ENCODE data around the gene ARID5B. TPM values are rescaled to one million over a fixed set of nuclear protein-coding genes. Genes with fewer than 3 reads are reported as not detected.

Gene ARID5B
- total RNA-seq, 2 experiments from 2014 or later = 49.2 to 51.3 TPM

DNA sequence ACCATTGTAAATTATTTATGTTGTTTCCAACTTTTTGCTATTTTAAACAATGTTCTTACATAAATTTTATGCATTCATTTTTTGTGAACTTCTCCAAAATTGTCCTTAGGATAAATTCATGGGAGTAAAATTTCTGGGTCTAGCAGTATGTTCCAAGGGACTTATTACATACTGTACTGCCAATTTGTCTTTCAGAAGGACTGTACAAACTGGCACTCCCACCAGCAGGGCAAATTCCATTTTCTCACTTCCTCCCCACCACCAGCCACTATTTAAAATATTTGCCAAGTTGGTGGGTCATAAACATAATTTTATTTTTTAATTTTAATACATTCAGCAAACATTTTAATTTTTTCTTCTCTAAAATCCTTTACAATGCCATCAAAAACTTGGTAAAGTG, 13.7 kb upstream of the ARID5B start:
- Mint-ChIP-seq H3K9me3 (no peaks in the 10 kb centered on the region), H3K4me3 (no peak overlapping the region), H3K4me1 (ENCODE audit: low read depth) (peaks cover 4% of the 10 kb centered on the region), H3K36me3 (ENCODE audit: low read depth) (no peaks in the 10 kb centered on the region), H3K27me3 (no peaks in the 10 kb centered on the region), H3K27ac (no peak overlapping the region)
- Histone ChIP-seq H3K27ac (ENCODE audit: low read depth in 1 of 2, low read length in 2 of 2) (no peak overlapping the region), H3K36me3 (ENCODE audit: insufficient read depth, low read length) (no peaks in the 10 kb centered on the region), H3K27me3 (ENCODE audit: control insufficient read depth in 1 of 2, insufficient read depth in 2 of 2, low read length in 2 of 2) (no peaks in the 10 kb centered on the region), H3K4me1 (ENCODE audit: insufficient read depth, low read length) (no peaks in the 10 kb centered on the region), H3K9me3 (ENCODE audit: control insufficient read depth in 1 of 2, insufficient read depth in 1 of 2, low read length in 2 of 2) (no peaks in the 10 kb centered on the region), H3K4me3 (ENCODE audit: low read length) (no peak overlapping the region)
- intact Hi-C loops (cut with DNase I, micrococcal nuclease) = no loop called here
- TF ChIP-seq CTCF (IDR thresholded peaks at IDR 0.05) = no peak
- no peak for ATAC-seq (ENCODE audit: poor library complexity)
- CTCF ChIA-PET = no interaction called here
- no peak for DNase-seq
- POLR2A ChIA-PET = no interaction called here

- POLR2A ChIA-PET = no interaction called here
- TF ChIP-seq CTCF (IDR thresholded peaks at IDR 0.05) = no peak
Observed at GRCh38 chr10:61888744-61889143, 12.8 kb upstream of the ARID5B start.

DNA sequence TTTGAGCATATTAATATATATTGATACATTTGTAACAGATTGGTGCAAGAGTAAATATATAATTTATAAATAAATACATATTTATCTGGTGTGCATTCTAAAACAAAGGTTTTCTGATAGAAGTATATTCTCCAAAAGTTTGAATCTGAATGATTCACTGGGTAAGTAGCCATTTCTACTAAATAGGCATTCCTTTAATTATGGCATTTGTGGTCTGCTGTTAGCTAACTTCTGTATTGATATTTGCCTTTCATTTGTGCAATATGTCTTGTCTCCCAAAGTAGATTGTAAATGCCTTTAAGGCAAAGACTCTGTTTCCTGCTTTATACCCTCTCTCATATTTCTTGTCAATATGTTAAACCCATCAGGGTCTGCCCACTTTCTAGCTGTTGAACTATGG, 11.1 kb upstream of the ARID5B start:
- H3K27me3 ChIP-seq (ENCODE audit: control insufficient read depth in 1 of 2, insufficient read depth in 2 of 2, low read length in 2 of 2) = no peaks in the 10 kb centered on the region
- intact Hi-C loops (cut with DNase I, micrococcal nuclease) = loop anchor here (10.0 kb wide), 4 partner anchors 484 to 1986 kb away; partner anchors contain the start of genes CCDC6 (in 1 of the 2) and ZNF365 (in 1 of the 2)

More at GRCh38 chr10:61888744-61889143, 12.8 kb upstream of the ARID5B start:
- intact Hi-C loops (cut with DNase I, micrococcal nuclease) = no loop called here
- Histone ChIP-seq H3K4me3 (ENCODE audit: low read length) (no peak overlapping the region), H3K27me3 (ENCODE audit: control insufficient read depth in 1 of 2, insufficient read depth in 2 of 2, low read length in 2 of 2) (no peaks in the 10 kb centered on the region), H3K27ac (ENCODE audit: low read depth in 1 of 2, low read length in 2 of 2) (no peak overlapping the region), H3K36me3 (ENCODE audit: insufficient read depth, low read length) (no peaks in the 10 kb centered on the region), H3K4me1 (ENCODE audit: insufficient read depth, low read length) (no peaks in the 10 kb centered on the region), H3K9me3 (ENCODE audit: control insufficient read depth in 1 of 2, insufficient read depth in 1 of 2, low read length in 2 of 2) (no peaks in the 10 kb centered on the region)
- DNase-seq (no peak), ATAC-seq (ENCODE audit: poor library complexity) (no peak)
- Mint-ChIP-seq H3K27me3 (no peaks in the 10 kb centered on the region), H3K36me3 (ENCODE audit: low read depth) (no peaks in the 10 kb centered on the region), H3K4me1 (ENCODE audit: low read depth) (no peaks in the 10 kb centered on the region), H3K27ac (no peak overlapping the region), H3K9me3 (no peaks in the 10 kb centered on the region), H3K4me3 (no peak overlapping the region)
- CTCF ChIA-PET = no interaction called here

More for the DNA sequence above, 11.1 kb upstream of the ARID5B start:
- no peak for ATAC-seq (ENCODE audit: poor library complexity)
- ChIA-PET POLR2A (no interaction called here), CTCF (no interaction called here)
- Histone ChIP-seq H3K36me3 (ENCODE audit: insufficient read depth, low read length) (no peaks in the 10 kb centered on the region), H3K27ac (ENCODE audit: low read depth in 1 of 2, low read length in 2 of 2) (no peak overlapping the region), H3K4me1 (ENCODE audit: insufficient read depth, low read length) (no peaks in the 10 kb centered on the region), H3K9me3 (ENCODE audit: control insufficient read depth in 1 of 2, insufficient read depth in 1 of 2, low read length in 2 of 2) (no peaks in the 10 kb centered on the region), H3K4me3 (ENCODE audit: low read length) (no peak overlapping the region)
- Mint-ChIP-seq H3K27me3 (no peaks in the 10 kb centered on the region), H3K27ac (no peak overlapping the region), H3K4me1 (ENCODE audit: low read depth) (no peaks in the 10 kb centered on the region), H3K4me3 (no peak overlapping the region), H3K9me3 (no peaks in the 10 kb centered on the region), H3K36me3 (ENCODE audit: low read depth) (no peaks in the 10 kb centered on the region)
- TF ChIP-seq CTCF (IDR thresholded peaks at IDR 0.05) = no peak
- DNase-seq = no peak
